ENCODE measurements around the gene ICOS.

ICOS gene

DNA sequence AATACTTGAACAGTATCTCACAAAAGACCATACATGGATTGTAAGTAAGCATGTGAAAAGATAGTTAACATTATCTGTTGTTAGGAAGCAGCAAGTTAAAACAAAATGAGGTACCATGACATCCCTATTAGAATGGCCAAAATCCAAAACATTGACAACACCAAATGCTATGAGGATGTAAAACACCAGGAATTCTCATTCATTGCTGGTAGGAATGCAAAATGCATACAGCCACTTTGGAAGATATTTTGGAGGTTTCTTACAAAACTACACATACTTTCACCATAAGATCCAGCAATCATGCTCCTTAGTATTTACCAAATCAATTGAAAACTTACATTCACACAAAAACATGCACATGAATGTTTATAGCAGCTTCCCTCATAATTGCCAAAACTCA, 30.9 kb upstream of the ICOS start:
- no peak overlapping the region for H3K4me3 ChIP-seq (ENCODE audit: low read depth, low read length)
- TF ChIP-seq CTCF (IDR thresholded peaks at IDR 0.05; ENCODE audit: low read depth, low read length, missing control alignments): no peak
- no peak for DNase-seq (ENCODE audit: low read depth)

DNA sequence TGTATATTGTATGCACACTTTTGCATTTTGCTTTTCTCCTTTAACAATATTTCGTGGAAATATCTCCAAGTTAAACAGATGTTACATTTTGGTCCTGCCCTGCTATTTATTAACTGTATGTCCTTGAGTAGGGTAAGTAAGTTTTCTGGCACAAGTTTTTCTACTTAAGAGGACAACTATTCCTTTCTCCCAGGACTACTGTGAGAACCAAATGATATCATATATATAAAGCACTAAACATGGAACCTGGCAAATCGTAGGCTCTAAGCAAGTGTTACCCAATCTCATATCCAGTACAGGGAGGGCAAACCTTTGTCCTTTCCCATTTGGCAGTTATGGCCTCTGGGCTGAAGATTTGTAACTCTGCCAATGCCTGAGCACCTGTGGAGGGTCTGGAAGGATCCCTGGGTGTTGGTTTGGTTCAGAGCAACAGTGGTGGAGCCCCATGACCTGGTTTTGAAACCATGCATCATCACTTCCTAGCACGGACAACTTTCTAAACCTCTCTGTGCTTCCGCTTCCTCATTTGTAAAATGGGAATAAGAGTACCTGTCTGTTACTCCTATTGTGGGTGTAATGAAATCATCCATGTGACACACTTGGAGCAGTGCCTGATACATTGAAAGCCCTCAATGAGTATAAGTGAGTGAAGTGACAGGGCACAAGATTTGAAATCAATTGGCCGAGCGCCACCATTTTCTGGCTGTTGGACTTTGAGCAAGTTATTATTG, 28.3 kb upstream of the ICOS start:
- DNase-seq (ENCODE audit: low read depth): no peak
- no peak for TF ChIP-seq CTCF (IDR thresholded peaks at IDR 0.05; ENCODE audit: low read depth, low read length, missing control alignments)
- H3K4me3 ChIP-seq (ENCODE audit: low read depth, low read length): no peak overlapping the region

GRCh38 chr2:203908797-203909185, 27.8 kb upstream of the ICOS start:
- DNase-seq (ENCODE audit: low read depth): no peak
- no peak for TF ChIP-seq CTCF (IDR thresholded peaks at IDR 0.05; ENCODE audit: low read depth, low read length, missing control alignments)
- no peak overlapping the region for H3K4me3 ChIP-seq (ENCODE audit: low read depth, low read length)

- no peak for DNase-seq (ENCODE audit: low read depth)
- peak; percentile 47 for TF ChIP-seq CTCF (IDR thresholded peaks at IDR 0.05; ENCODE audit: low read depth, low read length, missing control alignments)
- H3K4me3 ChIP-seq (ENCODE audit: low read depth, low read length): no peak overlapping the region
Measured at GRCh38 chr2:203909261-203909967, 27.1 kb upstream of the ICOS start.

GRCh38 chr2:203909974-203910373, 26.6 kb upstream of the ICOS start:
- no peak for DNase-seq (ENCODE audit: low read depth)
- TF ChIP-seq CTCF (IDR thresholded peaks at IDR 0.05; ENCODE audit: low read depth, low read length, missing control alignments): no peak
- H3K4me3 ChIP-seq (ENCODE audit: low read depth, low read length): no peak overlapping the region

- TF ChIP-seq CTCF (IDR thresholded peaks at IDR 0.05; ENCODE audit: low read depth, low read length, missing control alignments): no peak
- H3K4me3 ChIP-seq (ENCODE audit: low read depth, low read length): no peak overlapping the region
- no peak for DNase-seq (ENCODE audit: low read depth)
Measured at GRCh38 chr2:203913947-203914346, 22.6 kb upstream of the ICOS start.

Data from GM12864 (cell line).